Measurements from ENCODE around the gene EXOSC1.

GRCh38 chr10:97475936-97476594 lies 30.3 kb upstream of the EXOSC1 start:
- TF ChIP-seq POLR2AphosphoS5 (IDR thresholded peaks at IDR 0.05; ENCODE audit: low read depth, low read length): no peak
- no peak for TF ChIP-seq REST (IDR thresholded peaks at IDR 0.05; ENCODE audit: insufficient read depth in 1 of 2, low read depth in 2 of 2, low read length in 2 of 2)
- no peak for TF ChIP-seq TAF1 (IDR thresholded peaks at IDR 0.05; ENCODE audit: borderline replicate concordance, insufficient read depth, low read length)
- no peak for TF ChIP-seq SIN3A (IDR thresholded peaks at IDR 0.05; ENCODE audit: borderline replicate concordance, insufficient read depth, low read length)
- no peak for TF ChIP-seq FOXP2 (optimal IDR thresholded peaks at IDR 0.05; ENCODE audit: borderline replicate concordance, extremely low read depth, extremely low read length, insufficient read depth)
